Astrocyte (in vitro differentiated cells and primary cell): ENCODE data around the gene ZNF670. TPM values are rescaled to one million over a fixed set of nuclear protein-coding genes. Genes with fewer than 3 reads are reported as not detected.

ENCODE experiments used
- DNase-seq: peaks from one replicate; pipeline ENCODE4 v3.0.0-alpha.2; 2010; ENCODE audit warnings: low read depth
- FAIRE-seq: peaks from 2 replicates; lab custom pipeline; 2011; peaks lifted over from hg19 to GRCh38; lab: Jason Lieb, UNC
- H2AFZ ChIP-seq: 2 replicates; pipeline ENCODE4 v1.6.0; 2012; ENCODE audit warnings: low read depth, low read length, inconsistent platforms
- H3K27ac ChIP-seq: 2 replicates; pipeline ENCODE4 v1.5.1; 2011; ENCODE audit warnings: low read depth, low read length, inconsistent platforms
- H3K27me3 ChIP-seq: 2 replicates; pipeline ENCODE4 v1.6.0; 2011; ENCODE audit warnings: low read length, inconsistent platforms; ENCODE audit not compliant: insufficient read depth
- H3K36me3 ChIP-seq: 2 replicates; pipeline ENCODE4 v1.5.1; 2011; ENCODE audit warnings: low read length, inconsistent platforms; ENCODE audit not compliant: insufficient read depth
- H3K4me1 ChIP-seq: 2 replicates; pipeline ENCODE4 v1.5.1; 2011; ENCODE audit warnings: low read length, inconsistent platforms; ENCODE audit not compliant: insufficient read depth
- H3K4me2 ChIP-seq: 2 replicates; pipeline ENCODE4 v1.6.0; 2012; ENCODE audit warnings: low read length, inconsistent platforms
- H3K4me3 ChIP-seq: 2 replicates; pipeline ENCODE4 v1.5.1; 2011; ENCODE audit warnings: low read depth, mild to moderate bottlenecking, low read length, inconsistent platforms; ENCODE audit not compliant: insufficient read depth
- H3K79me2 ChIP-seq: 2 replicates; pipeline ENCODE4 v1.6.0; 2012; ENCODE audit warnings: mild to moderate bottlenecking, low read length, inconsistent platforms; ENCODE audit not compliant: insufficient read depth
- H3K9ac ChIP-seq: 2 replicates; pipeline ENCODE4 v1.6.0; 2012; ENCODE audit warnings: mild to moderate bottlenecking, low read length, inconsistent platforms
- H3K9me3 ChIP-seq: 2 replicates; pipeline ENCODE4 v1.5.1; 2012; ENCODE audit warnings: low read depth, mild to moderate bottlenecking, low read length, inconsistent platforms; ENCODE audit not compliant: insufficient read depth
- H4K20me1 ChIP-seq: 2 replicates; pipeline ENCODE4 v1.6.0; 2012; ENCODE audit warnings: low read length, inconsistent platforms; ENCODE audit not compliant: insufficient read depth
- H3K27ac Mint-ChIP-seq: one replicate; pipeline ENCODE4 v1.8.0; 2021; ENCODE audit warnings: mild to moderate bottlenecking, mixed read lengths; ENCODE audit not compliant: unreplicated experiment
- H3K27me3 Mint-ChIP-seq: one replicate; pipeline ENCODE4 v1.8.0; 2021; ENCODE audit warnings: low read depth, mixed read lengths; ENCODE audit not compliant: unreplicated experiment
- H3K36me3 Mint-ChIP-seq: one replicate; pipeline ENCODE4 v1.8.0; 2021; ENCODE audit warnings: low read depth, mixed read lengths; ENCODE audit not compliant: unreplicated experiment
- H3K4me1 Mint-ChIP-seq: one replicate; pipeline ENCODE4 v1.8.0; 2021; ENCODE audit warnings: low read depth, mixed read lengths; ENCODE audit not compliant: unreplicated experiment
- H3K4me3 Mint-ChIP-seq: one replicate; pipeline ENCODE4 v1.8.0; 2021; ENCODE audit warnings: mild to moderate bottlenecking, moderate library complexity, mixed read lengths; ENCODE audit not compliant: unreplicated experiment
- H3K9me3 Mint-ChIP-seq: one replicate; pipeline ENCODE4 v1.8.0; 2021; ENCODE audit warnings: mild to moderate bottlenecking, mixed read lengths; ENCODE audit not compliant: unreplicated experiment
- EZH2 ChIP-seq: IDR thresholded peaks from 2 replicates; pipeline ENCODE4 v1.6.1; 2012; ENCODE audit warnings: mild to moderate bottlenecking, low read length, inconsistent platforms; ENCODE audit not compliant: insufficient read depth
- total RNA-seq: library from RNA; stranded (reverse); gene quantifications from 2 replicates; pipeline ENCODE4 v1.2.1, GENCODE V29; 2021
- TF ChIP-seq, protein P1 (sequence below): IDR thresholded peaks from 2 replicates; pipeline ENCODE4 v1.5.1; 2011; ENCODE audit warnings: low read depth, mild to moderate bottlenecking, inconsistent platforms, low read length, moderate library complexity; ENCODE audit not compliant: insufficient read depth

Gene ZNF670
- total RNA-seq, 1 donor from 2014 or later, result 4.0 TPM

- peak overlapping the region; percentile 89 for H3K27ac Mint-ChIP-seq
- Histone ChIP-seq H2AFZ (peak overlapping the region; percentile 88), H3K9ac (peak overlapping the region; percentile 93)
Measured at GRCh38 chr1:247077876-247078257, 744 bp downstream of the ZNF670 start.

GRCh38 chr1:247077213-247077612 is 1.4 kb downstream of the ZNF670 start:
- H3K27me3 ChIP-seq, result no peaks in the 10 kb centered on the region
- H2AFZ ChIP-seq, result no peak overlapping the region
- Mint-ChIP-seq H3K27me3 (no peaks in the 10 kb centered on the region), H3K27ac (peak overlapping the region; percentile 84), H3K36me3 (peaks cover 20% of the 10 kb centered on the region), H3K9me3 (peaks cover 19% of the 10 kb centered on the region), H3K4me1 (peaks cover 6% of the 10 kb centered on the region), H3K4me3 (peak overlapping the region; percentile 92)
- peak overlapping the region; percentile 83 for H3K4me3 ChIP-seq
- no peaks in the 10 kb centered on the region for H3K9me3 ChIP-seq
- DNase-seq (no peak), FAIRE-seq (no peak)
- H3K79me2 ChIP-seq, result peaks cover 50% of the 10 kb centered on the region
- TF ChIP-seq, protein P1, sequence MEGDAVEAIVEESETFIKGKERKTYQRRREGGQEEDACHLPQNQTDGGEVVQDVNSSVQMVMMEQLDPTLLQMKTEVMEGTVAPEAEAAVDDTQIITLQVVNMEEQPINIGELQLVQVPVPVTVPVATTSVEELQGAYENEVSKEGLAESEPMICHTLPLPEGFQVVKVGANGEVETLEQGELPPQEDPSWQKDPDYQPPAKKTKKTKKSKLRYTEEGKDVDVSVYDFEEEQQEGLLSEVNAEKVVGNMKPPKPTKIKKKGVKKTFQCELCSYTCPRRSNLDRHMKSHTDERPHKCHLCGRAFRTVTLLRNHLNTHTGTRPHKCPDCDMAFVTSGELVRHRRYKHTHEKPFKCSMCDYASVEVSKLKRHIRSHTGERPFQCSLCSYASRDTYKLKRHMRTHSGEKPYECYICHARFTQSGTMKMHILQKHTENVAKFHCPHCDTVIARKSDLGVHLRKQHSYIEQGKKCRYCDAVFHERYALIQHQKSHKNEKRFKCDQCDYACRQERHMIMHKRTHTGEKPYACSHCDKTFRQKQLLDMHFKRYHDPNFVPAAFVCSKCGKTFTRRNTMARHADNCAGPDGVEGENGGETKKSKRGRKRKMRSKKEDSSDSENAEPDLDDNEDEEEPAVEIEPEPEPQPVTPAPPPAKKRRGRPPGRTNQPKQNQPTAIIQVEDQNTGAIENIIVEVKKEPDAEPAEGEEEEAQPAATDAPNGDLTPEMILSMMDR, result no peak
- TF ChIP-seq EZH2, result no peak
- no peaks in the 10 kb centered on the region for H4K20me1 ChIP-seq
- peak overlapping the region; percentile 93 for H3K9ac ChIP-seq
- H3K36me3 ChIP-seq, result no peaks in the 10 kb centered on the region
- H3K4me2 ChIP-seq, result peak overlapping the region; percentile 96
- H3K4me1 ChIP-seq, result peaks cover 6% of the 10 kb centered on the region
- no peak overlapping the region for H3K27ac ChIP-seq

More at GRCh38 chr1:247077876-247078257, 744 bp downstream of the ZNF670 start:
- Mint-ChIP-seq H3K4me3 (peak overlapping the region; percentile 92), H3K27me3 (no peaks in the 10 kb centered on the region), H3K9me3 (peaks cover 23% of the 10 kb centered on the region), H3K36me3 (peaks cover 20% of the 10 kb centered on the region), H3K4me1 (peaks cover 6% of the 10 kb centered on the region)
- no peaks in the 10 kb centered on the region for H3K36me3 ChIP-seq
- peaks cover 6% of the 10 kb centered on the region for H3K4me1 ChIP-seq
- no peaks in the 10 kb centered on the region for H3K27me3 ChIP-seq
- FAIRE-seq (no peak), DNase-seq (no peak)
- peak overlapping the region; percentile 96 for H3K4me2 ChIP-seq
- peak overlapping the region; percentile 78 for H3K27ac ChIP-seq
- no peak for TF ChIP-seq EZH2
- TF ChIP-seq, protein P1, result no peak
- peak overlapping the region; percentile 83 for H3K4me3 ChIP-seq
- no peaks in the 10 kb centered on the region for H3K9me3 ChIP-seq
- peaks cover 48% of the 10 kb centered on the region for H3K79me2 ChIP-seq
- no peaks in the 10 kb centered on the region for H4K20me1 ChIP-seq

- no peak overlapping the region for H3K4me3 ChIP-seq
- no peak overlapping the region for H3K27ac ChIP-seq
- H3K27me3 ChIP-seq, result no peaks in the 10 kb centered on the region
- Mint-ChIP-seq H3K27me3 (no peaks in the 10 kb centered on the region), H3K4me1 (no peaks in the 10 kb centered on the region), H3K4me3 (no peak overlapping the region), H3K27ac (no peak overlapping the region), H3K9me3 (peaks cover 24% of the 10 kb centered on the region), H3K36me3 (peaks cover 18% of the 10 kb centered on the region)
- peaks cover 66% of the 10 kb centered on the region for H3K79me2 ChIP-seq
- FAIRE-seq (no peak), DNase-seq (no peak)
- H3K36me3 ChIP-seq, result no peaks in the 10 kb centered on the region
- H3K4me2 ChIP-seq, result no peak overlapping the region
- H4K20me1 ChIP-seq, result peaks cover 8% of the 10 kb centered on the region
- no peak for TF ChIP-seq EZH2
- TF ChIP-seq, protein P1, result no peak
- no peaks in the 10 kb centered on the region for H3K4me1 ChIP-seq
- H3K9me3 ChIP-seq, result no peaks in the 10 kb centered on the region
- H3K9ac ChIP-seq, result no peak overlapping the region
- H2AFZ ChIP-seq, result no peak overlapping the region
Measured at GRCh38 chr1:247070645-247071044, 8.0 kb downstream of the ZNF670 start.
